Measurements from ENCODE around the gene HINFP.

DNA sequence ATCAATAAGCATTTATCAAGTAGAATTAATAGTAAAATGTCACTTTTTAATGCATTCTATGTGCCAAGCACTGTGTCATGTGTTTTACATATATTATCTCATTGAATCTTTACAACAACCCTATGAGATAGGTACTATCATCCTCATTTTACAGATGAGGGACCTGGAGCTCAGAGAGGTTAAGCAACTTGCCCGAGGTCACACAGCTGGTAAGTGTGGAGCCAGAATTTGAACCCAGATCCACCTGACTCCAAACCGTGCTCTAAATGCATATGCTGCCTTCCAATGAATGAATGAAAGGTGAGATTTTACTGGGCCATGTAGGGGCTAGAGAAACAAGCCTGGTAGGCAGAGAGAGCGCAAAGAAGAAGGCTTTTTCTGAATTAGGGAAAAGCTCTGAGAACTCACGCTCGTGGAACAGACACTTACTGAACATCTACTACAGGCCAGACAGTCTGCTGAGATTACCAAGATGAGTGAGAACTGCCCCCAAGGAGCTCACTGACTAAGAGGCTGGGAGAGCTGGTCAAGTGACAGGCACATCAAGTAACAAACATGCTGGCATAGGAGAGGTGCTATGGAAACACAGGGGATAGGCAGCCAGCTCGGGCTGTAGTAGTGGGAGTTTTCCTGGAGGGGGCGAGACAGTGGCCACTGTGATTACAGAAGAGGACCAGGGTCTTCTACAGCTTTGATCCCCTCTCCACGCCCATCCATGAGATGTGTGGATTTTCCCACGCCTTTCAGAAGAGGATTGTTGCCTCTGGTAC, 31.9 kb downstream of the HINFP start:
- TF ChIP-seq, protein P1, sequence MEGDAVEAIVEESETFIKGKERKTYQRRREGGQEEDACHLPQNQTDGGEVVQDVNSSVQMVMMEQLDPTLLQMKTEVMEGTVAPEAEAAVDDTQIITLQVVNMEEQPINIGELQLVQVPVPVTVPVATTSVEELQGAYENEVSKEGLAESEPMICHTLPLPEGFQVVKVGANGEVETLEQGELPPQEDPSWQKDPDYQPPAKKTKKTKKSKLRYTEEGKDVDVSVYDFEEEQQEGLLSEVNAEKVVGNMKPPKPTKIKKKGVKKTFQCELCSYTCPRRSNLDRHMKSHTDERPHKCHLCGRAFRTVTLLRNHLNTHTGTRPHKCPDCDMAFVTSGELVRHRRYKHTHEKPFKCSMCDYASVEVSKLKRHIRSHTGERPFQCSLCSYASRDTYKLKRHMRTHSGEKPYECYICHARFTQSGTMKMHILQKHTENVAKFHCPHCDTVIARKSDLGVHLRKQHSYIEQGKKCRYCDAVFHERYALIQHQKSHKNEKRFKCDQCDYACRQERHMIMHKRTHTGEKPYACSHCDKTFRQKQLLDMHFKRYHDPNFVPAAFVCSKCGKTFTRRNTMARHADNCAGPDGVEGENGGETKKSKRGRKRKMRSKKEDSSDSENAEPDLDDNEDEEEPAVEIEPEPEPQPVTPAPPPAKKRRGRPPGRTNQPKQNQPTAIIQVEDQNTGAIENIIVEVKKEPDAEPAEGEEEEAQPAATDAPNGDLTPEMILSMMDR (IDR thresholded peaks at IDR 0.05): no peak
- no peak for TF ChIP-seq POLR2A (IDR thresholded peaks at IDR 0.05)
